Prostate gland (tissue), 2 donors: ENCODE measurements around the gene SSB. TPM values are rescaled to one million over a fixed set of nuclear protein-coding genes. Genes with fewer than 3 reads are reported as not detected.
"Not testable (repeated sequence)": the region's sequence is repeated elsewhere in the genome, so short reads cannot be mapped to it uniquely, and the experiment has no call there.

Experiments
- DNase-seq: peaks from one replicate; pipeline ENCODE4 v3.0.0-alpha.2; 2019; ENCODE audit warnings: low spot score
- H3K27ac ChIP-seq, 2 donors: fragments of 200-600 bp; sonication (generic); 2 replicates each; pipeline ENCODE4 v1.5.1; 2017 to 2019
- H3K27me3 ChIP-seq: fragments of 200-600 bp; sonication (generic); replicated peaks from 2 replicates; pipeline ENCODE4 v1.5.1; 2019; ENCODE audit not compliant: insufficient read depth
- H3K36me3 ChIP-seq, 2 donors: fragments of 200-600 bp; sonication (generic); 1 replicate in 1 of 2; 2 replicates in 1 of 2; pipeline versions ENCODE4 v1.5.1 to v1.8.1; 2017 to 2019
- H3K4me1 ChIP-seq: fragments of 200-600 bp; sonication (generic); replicated peaks from 2 replicates; pipeline ENCODE4 v1.5.1; 2019
- H3K4me3 ChIP-seq, 2 donors: fragments of 200-600 bp; sonication (generic); 2 replicates each; pipeline ENCODE4 v1.5.1; 2017 to 2019
- H3K9me3 ChIP-seq: fragments of 200-600 bp; sonication (generic); 2 replicates; pipeline ENCODE4 v1.5.1; 2017
- CTCF ChIP-seq, 4 experiments: fragments of 200-600 bp in 2 of 4; fragments of 450-650 bp in 2 of 4; sonication (generic) in 2 of 4; IDR thresholded peaks; 1 replicate in 3 of 4; 2 replicates in 1 of 4; pipeline ENCODE4 v1.5.1; 2016 to 2019; ENCODE audit warnings: antibody characterized with exemption in 4 of 4, mild to moderate bottlenecking in 2 of 4, moderate library complexity in 2 of 4
- POLR2A ChIP-seq: fragments of 450-650 bp; IDR thresholded peaks from one replicate; pipeline ENCODE4 v1.6.1; 2016; ENCODE audit warnings: antibody characterized with exemption, mild to moderate bottlenecking
- POLR2AphosphoS5 ChIP-seq: sonication (generic); formaldehyde crosslinking; IDR thresholded peaks from one replicate; pipeline ENCODE4 v1.6.1; 2017; ENCODE audit warnings: antibody characterized with exemption
- WGBS: methylation state at CpG from one replicate; pipeline ENCODE4 v1.1.5; 2018; 5-methylcytosine and 5-hydroxymethylcytosine counted together
- intact Hi-C: fragments of 100-400 bp; cut with DNase I; formaldehyde crosslinking; loops from one replicate; pipeline ENCODE4 v1.14.2; 2022
- total RNA-seq, 2 donors: library from RNA; depleted of rRNA; stranded (reverse); fragments of >200 nt; gene quantifications; one replicate each; pipeline ENCODE4 v1.1.0, GENCODE V29; 2016

Gene SSB
- total RNA-seq, 2 donors from 2014 or later, result 48.0 to 48.9 TPM

GRCh38 chr2:169838743-169839489 is 40.2 kb downstream of the SSB start:
- Histone ChIP-seq H3K27me3 (no peaks in the 10 kb centered on the region), H3K9me3 (no peaks in the 10 kb centered on the region), H3K36me3 (no peaks in the 10 kb centered on the region), H3K4me1 (no peaks in the 10 kb centered on the region), H3K27ac (no peak overlapping the region), H3K4me3 (no peak overlapping the region)
- intact Hi-C loops, result no loop called here
- TF ChIP-seq POLR2AphosphoS5 (no peak), POLR2A (no peak), CTCF (IDR thresholded peaks at IDR 0.05) (no peak)
- WGBS, result 98% methylated on average over 2 of the region's 2 CpGs
- DNase-seq, result no peak

- intact Hi-C loops, result no loop called here
- DNase-seq, result no peak
- H3K9me3 ChIP-seq, result no peaks in the 10 kb centered on the region
- H3K36me3 ChIP-seq, result no peaks in the 10 kb centered on the region
- 58% methylated on average over 10 of the region's 10 CpGs for WGBS
- H3K27ac ChIP-seq, result no peak overlapping the region
- H3K27me3 ChIP-seq, result no peaks in the 10 kb centered on the region
- no peak for TF ChIP-seq CTCF (IDR thresholded peaks at IDR 0.05)
- no peak for TF ChIP-seq POLR2AphosphoS5
- no peak for TF ChIP-seq POLR2A
- no peaks in the 10 kb centered on the region for H3K4me1 ChIP-seq
- H3K4me3 ChIP-seq, result no peak overlapping the region
These were observed 41.5 kb downstream of the SSB start for GRCh38 chr2:169839954-169840746.

GRCh38 chr2:169840747-169841142 is 42.1 kb downstream of the SSB start:
- intact Hi-C loops, result no loop called here
- Histone ChIP-seq H3K9me3 (no peaks in the 10 kb centered on the region), H3K4me1 (no peaks in the 10 kb centered on the region), H3K27ac (no peak overlapping the region), H3K36me3 (no peaks in the 10 kb centered on the region), H3K4me3 (no peak overlapping the region), H3K27me3 (no peaks in the 10 kb centered on the region)
- TF ChIP-seq POLR2AphosphoS5 (no peak), POLR2A (no peak), CTCF (IDR thresholded peaks at IDR 0.05) (no peak)
- WGBS, result 100% methylated on average over 2 of the region's 2 CpGs
- no peak for DNase-seq

DNA sequence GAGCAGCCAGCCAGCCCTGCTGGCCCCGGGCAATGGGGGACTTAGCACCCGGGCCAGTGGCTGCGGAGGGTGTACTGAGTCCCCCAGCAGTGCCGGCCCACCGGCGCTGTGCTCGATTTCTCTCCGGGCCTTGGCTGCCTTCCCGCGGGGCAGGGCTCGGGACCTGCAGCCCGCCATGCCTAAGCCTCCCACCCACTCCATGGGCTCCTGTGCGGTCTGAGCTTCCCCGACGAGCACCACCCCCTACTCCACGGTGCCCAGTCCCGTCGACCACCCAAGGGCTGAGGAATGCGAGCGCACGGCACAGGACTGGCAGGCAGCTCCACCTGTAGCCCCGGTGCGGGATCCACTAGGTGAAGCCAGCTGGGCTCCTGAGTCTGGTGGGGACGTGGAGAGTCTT is 43.0 kb downstream of the SSB start:
- H3K27ac ChIP-seq, H3K4me3 ChIP-seq, intact Hi-C loops, H3K27me3 ChIP-seq, H3K4me1 ChIP-seq, H3K9me3 ChIP-seq, H3K36me3 ChIP-seq, DNase-seq: not testable (repeated sequence)
- WGBS, result 95% methylated on average over 23 of the region's 24 CpGs

- intact Hi-C loops, result no loop called here
- Histone ChIP-seq H3K4me3 (no peak overlapping the region), H3K36me3 (no peaks in the 10 kb centered on the region), H3K27ac (no peak overlapping the region), H3K9me3 (no peaks in the 10 kb centered on the region), H3K4me1 (no peaks in the 10 kb centered on the region), H3K27me3 (no peaks in the 10 kb centered on the region)
- TF ChIP-seq CTCF (IDR thresholded peaks at IDR 0.05), result no peak
- no peak for TF ChIP-seq POLR2A
- no peak for TF ChIP-seq POLR2AphosphoS5
- WGBS, result 100% methylated on average over 2 of the region's 2 CpGs
- DNase-seq, result no peak
These were observed 46.3 kb downstream of the SSB start for GRCh38 chr2:169845016-169845415.

- intact Hi-C loops, H3K9me3 ChIP-seq, DNase-seq, H3K4me3 ChIP-seq, H3K4me1 ChIP-seq, H3K36me3 ChIP-seq, H3K27ac ChIP-seq, H3K27me3 ChIP-seq: not testable (repeated sequence)
- WGBS, result 86% methylated on average over 8 of the region's 8 CpGs
These were observed 50.5 kb downstream of the SSB start for GRCh38 chr2:169848959-169849693.
